ENCODE data around the gene PAPLN.

DNA sequence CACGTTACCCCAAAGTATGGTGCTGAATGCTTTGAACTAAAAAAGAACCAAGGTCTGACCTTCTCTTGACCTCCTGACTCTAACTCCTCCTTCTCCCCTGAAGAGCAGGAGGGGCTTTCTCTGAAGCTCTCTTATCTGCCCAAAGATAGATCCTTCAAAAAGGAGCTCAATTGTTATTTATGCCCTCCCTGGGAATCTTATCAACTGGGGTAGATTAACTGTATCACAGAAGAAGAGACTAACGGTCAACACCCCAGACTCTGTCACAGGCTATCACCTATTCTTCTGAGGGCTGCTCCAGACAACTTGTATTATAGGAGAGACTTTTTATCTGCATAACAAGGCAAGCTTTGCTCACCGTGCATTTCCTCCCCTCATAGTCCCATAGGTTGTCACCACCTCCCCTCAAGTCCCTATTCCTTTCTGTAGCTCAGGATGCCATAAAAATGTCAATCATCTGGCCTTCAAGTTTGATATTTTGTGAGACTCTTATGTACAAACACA lies 86.6 kb downstream of the PAPLN start:
- TF ChIP-seq CTCF (IDR thresholded peaks at IDR 0.05) (no peak), POLR2A (IDR thresholded peaks at IDR 0.05) (no peak), EP300 (IDR thresholded peaks at IDR 0.05; ENCODE audit: low read depth) (no peak), POLR2AphosphoS5 (IDR thresholded peaks at IDR 0.05) (no peak)
